ENCODE results near the gene MAP1LC3B2.

Gene MAP1LC3B2

DNA sequence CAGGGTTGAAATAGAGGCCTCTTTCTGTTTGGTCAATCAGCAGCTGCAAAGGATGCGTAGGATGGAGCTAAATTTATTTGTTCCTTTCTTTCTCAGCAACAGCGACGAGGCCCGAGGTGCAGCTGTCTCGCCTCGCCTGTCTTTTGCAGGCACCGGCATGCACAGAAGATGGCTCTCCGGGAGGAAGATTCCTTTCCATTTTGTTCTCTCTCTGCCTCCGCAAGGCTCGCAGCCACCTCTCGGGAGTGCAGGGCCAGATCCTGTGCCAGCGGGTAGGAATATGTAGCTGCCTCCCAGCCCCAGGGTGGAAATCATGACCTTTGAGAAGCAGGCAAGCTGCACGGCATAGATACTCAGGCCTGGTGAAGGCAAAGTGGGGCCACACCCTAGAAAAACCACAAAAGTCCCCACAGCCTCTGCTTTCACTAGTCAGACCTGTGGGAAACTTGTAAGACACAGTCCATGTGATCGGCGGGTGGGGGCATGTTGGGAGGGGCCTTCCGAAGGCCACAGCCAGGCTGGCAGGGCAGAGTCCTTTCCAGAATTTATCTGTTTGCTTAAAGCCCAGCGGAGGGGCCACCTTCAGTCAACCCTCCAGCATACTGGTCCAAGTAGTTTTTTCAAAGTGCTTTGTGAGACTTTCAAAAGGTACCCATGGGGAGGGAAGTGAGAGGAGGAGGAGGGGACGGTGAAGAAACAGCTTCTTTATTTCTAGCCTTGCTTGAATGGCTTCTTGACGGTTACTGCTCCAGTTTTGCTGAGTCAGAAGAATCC lies at the start of gene MAP1LC3B2:
Gene MAP1LC3B2, plus strand, starts transcription at position 220 of the 774 bp plus-strand sequence. CDS start 16,562 bp downstream, outside the sequence.
- DNase-seq: no peak

DNA sequence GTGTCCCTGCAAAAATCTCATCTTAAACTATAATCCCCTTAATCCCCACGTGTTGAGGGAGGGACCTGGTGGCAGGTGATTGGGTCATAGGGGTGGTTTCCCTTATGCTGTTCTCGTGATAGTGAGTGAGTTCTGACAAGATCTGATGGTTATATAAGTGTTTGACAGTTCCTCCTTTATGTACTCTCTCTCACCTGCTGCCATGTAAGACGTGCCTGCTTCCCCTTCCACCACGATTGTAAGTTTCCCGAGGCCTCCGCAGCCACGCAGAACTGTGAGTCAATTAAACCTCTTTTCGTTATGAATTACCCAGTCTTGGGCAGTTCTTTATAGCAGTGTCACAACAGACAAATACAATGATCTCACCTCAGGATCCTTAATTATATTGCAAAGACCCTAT lies 45.2 kb upstream of the MAP1LC3B2 start:
- DNase-seq: no peak

DNA sequence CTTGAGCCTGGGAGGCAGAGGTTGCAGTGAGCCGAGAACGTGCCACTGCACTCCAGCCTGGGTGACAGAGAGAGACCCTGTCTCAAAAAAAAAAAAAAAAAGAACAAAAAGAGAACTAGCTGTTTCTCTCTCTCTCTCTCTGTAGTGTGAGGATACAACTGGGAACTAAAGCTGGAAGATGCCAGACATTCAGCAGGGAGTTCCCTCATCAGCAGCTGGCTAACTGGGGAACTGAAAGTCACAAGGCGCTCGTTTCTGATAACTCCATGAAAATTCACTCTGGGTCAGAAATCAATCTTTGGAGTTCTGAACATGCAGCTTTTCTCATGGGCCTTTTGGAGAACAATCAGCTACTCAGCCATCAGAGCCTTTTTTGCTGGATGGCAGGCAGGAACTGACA lies 43.5 kb upstream of the MAP1LC3B2 start:
- no peak for DNase-seq

DNA sequence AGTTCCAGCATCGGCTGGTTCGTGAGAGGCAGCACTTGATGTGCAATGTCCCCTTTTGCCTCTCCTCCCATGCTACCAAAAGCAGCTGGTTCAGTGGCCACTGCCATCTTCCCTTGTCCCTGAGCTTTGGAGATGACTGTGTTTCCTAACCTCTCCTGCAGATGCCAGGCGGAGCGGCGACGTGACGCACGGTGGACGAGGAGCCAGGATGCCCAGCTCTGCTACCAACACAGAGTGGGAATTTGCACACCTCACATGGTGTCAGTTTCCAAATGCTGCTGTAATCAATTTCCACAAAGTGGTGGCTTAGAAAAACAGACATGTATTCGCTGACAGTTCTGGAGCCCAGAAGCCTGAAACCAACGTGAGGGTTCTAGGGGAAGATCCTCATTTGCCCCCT lies 42.5 kb upstream of the MAP1LC3B2 start:
- DNase-seq: no peak

DNA sequence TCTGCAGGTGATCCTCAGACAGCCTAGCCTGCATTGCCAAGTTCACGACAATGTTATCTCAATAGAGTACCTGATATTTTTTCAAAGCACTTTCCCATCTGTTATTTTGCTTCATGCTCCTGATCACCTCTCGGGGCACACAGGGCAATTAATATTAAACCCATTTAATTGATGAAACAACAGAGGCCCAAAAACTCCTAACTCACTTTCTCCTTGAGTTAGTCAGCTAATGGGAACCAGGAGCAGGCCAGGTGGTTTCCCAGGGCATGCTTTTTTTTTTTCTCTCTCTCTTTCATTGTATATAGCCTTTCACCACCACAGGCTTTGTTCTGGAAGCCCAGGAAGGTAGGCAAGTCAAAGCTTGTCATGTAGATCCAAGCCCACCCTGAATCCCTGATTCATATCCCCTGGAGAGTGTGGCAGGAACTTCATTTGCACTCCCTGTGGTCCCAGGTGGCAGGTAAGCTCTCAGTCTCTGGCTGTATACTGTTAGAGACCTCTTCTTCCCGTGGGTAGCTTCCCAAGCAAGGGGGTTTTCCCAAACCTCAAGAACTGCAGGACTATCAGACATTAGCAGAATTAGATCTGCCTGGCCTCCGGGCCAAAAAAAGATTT lies 41.6 kb upstream of the MAP1LC3B2 start:
- no peak for DNase-seq

DNA sequence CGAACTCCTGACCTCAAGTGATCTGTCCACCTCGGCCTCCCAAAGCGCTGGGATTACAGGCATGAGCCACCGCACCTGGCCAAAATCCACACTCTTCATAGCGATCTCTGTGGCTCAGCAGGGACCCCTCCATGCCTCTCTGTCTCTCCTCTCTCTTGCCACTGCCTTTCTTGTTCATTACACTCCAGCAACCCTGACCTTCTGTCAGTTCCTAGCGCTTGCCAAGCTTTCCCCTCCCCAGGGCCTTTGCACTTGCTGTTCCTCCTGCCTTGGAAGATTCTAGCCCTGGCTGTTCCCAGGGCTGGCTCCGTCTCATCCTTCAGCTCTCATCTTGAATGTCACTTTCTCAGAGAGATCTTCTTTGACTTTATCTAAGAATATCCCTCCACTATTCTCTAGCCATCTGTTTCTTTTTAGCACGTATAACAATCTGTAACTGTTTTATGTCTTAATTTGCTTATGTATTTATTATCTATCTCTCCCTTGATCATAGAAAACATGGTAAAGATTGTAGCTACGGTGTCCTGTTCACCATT lies 38.9 kb upstream of the MAP1LC3B2 start:
- DNase-seq: no peak

DNA sequence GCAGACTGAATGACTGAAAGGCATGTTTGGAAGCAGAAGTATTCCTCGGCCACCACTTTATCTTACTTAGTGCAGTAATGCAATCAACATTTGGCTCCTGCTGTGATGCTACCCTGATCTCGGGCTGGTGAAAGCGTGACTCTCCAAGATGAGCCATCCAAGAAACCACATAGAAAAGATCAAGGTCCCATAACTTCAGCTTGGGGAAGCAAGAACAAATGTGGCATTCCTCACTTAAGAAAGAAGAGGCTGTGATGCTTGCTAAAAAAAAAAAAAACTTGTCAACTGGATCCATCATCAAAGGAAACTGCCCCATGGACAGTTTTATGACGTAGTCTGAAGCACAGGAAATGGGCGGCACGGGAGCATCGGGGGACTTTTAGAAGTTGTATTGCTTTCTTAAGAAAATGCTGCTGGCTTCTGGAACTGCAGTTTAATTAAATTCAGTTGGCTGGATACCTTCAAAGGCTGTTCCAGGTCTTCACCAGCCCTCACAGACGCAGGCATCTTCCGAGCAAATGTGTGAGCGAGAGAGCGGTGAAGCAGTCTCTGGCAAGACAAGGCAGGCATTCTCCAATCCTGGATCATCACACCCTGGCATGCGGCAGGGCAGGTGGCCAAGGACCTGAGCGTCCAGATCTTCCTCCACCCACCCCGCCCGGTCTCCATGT lies 38.2 kb upstream of the MAP1LC3B2 start:
- no peak for DNase-seq

DNA sequence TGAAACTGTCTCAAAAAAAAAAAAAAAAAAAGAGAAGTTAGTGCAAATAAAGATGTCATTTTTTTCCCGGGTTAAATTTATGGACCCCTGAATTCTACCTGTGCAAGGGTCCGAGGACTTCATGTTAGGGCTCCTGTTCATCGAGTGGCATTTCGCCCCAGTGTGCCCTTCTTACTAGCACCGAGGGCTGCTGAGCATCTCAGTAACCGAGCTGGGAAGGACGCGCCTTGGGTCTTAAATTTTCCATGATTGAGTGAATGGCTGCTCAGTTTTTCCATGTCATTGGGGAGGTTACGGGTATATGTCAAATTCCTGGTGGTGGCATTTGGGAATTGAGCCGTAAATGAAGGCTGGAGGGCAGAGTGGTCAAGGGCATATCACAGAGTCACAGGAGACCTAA lies 34.9 kb upstream of the MAP1LC3B2 start:
- no peak for DNase-seq

DNA sequence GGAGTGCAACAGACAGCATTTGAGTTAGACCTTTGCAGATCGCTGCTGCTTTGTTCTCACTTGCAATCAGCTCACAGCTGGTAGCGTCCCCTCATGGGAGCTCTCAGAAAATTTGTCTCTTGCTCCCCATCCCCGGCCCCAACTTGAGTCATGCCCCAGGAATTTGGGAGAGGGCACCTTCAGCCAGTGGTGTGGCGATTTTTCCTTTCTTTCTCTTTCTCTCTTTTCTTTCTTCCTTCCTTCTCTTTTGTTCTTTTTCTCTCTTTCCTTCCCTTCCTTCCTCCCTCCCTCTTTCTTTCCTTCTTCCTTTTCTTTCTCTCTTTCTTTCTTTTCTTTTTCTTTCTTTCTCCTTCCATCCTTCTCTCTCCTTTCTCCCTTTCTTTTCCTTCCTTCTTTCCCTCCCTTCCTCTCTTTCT lies 34.2 kb upstream of the MAP1LC3B2 start:
- DNase-seq: no peak

DNA sequence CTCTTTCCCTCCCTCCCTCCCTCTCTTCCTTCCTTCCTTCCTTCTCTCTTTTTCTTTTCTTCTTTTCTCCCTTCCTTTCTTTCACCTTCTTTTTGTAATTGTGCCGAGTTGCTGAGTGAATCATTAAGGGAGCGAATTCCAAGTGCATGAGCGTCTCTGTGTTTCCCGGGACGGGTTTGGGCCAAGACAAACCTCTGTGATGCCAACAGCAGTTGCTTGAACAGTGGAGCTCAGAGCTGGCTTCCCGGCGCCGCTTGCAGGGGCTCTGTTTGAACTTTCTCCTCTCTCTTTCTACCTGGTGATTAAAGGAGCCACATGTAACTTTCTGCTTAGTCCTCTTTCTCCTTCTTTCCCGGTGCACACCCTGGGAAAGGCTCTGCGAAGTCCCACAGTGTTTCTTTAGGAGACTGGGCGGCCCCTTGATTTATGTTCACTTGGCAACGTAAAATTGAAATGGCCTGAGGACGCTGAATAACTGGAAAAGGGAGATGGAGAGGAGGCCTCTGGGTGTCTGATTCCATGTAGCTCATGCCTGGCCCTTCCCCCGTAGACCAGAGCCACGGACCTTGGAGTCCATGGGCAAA lies 33.7 kb upstream of the MAP1LC3B2 start:
- DNase-seq: no peak

DNA sequence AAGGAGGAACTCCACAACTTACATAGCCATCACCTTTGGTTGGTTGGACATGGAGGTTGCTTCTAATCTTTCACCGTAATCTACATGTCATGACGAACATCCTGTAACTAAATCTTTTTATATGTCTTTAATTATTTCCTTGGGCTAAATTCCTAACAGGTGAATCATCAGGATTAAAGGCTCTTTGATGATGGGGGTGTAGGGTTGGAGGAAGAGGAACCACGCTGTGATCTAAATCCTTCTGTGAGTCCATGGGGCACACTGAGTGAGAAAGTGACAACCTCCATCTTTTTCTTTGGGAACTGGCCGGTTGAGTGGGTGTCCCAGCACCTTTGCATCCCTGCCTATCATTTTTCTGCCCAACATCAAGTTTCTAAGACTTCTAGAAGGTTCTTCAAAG lies 31.1 kb upstream of the MAP1LC3B2 start:
- no peak for DNase-seq

DNA sequence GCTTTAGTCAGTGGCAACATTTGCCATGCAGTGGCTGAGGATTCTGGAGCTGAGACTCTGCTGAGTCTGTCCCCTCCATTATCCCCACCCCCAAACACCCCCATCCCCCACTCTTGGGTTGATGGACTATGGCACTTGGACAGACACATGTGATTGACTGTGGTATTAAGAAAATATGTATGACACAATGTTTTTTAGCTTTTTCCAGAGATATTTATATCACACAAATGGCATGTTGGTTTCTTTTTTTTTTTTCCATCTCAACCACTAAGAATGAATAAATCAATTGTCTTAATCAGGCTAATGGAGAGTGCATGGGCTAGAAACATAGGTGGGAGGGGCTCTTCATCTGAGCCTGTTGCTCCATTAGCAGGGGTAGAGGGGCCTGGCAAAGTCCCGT lies 30.7 kb upstream of the MAP1LC3B2 start:
- no peak for DNase-seq

DNA sequence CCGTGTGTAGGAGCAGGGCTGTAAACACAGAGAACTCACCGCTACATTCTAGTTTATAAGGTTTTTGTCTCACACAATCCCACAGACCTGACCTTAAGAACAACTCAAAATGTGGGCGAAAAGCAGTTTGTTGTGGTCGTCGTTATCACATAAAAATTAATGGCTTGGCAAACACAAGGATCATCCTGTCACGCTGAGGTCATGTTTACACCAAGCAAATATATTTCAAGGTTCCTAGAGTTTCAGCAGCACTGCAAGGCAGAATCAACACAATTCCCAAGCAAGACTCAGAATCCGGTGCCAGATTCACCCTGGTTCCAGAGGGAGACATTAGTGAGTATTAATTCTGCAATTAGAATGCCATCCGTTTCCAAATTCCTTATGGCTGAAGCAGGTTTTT lies 30.1 kb upstream of the MAP1LC3B2 start:
- DNase-seq: no peak

DNA sequence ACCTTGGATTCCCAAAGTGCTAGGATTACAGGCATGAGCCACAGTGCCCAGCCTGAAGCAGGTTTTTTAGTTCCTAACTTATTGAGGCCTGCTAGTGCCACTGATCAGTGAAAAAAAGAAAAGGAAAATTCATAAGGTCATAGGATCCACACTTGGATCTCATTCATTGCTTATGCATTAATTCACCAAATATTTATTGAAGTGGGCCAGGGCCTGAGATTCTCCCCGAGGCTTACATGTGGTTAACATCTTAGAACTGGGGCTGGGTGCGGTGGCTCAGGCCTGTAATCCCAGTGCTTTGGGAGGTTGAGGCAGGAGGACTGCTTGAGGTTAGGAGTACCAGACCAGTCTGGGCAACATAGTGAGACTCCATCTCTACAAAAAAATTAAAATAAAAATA lies 29.5 kb upstream of the MAP1LC3B2 start:
- no peak for DNase-seq

DNA sequence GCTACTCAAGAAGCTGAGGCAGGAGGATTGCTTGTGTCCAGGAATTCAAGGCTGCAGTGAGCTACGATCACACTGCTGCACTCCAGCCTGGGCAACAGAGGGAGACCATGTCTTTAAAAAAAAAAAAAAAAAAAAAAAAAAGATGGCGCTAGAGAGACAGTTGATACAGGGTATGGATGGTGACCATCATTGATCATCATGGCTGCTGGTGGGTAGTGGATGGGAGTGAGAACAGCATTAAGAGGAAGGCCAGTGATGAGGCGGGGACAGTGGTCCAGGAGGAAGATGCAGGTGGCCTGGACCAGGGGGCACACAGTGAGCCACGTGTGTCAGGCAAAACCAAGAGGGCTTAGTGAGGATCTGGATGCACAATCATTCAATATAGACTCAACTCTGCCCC lies 26.8 kb upstream of the MAP1LC3B2 start:
- DNase-seq: no peak

DNA sequence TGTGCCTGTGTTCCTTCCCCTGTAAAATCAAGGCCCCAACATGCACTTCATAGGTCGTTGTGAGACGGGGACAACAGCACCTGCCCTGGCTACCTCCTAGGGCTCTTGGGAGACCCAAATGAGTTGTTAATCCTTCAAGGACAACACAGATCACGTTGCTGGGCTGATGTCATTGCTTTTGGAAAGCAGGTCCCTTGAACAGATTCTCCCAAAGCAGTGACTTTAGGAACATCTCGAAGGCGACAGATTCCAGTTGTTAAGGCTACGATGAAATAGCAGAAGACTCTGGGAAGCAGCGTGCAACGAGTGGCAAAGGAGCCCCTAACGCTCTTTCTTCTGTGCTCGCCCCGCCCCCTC lies 26.2 kb upstream of the MAP1LC3B2 start:
- no peak for DNase-seq

DNA sequence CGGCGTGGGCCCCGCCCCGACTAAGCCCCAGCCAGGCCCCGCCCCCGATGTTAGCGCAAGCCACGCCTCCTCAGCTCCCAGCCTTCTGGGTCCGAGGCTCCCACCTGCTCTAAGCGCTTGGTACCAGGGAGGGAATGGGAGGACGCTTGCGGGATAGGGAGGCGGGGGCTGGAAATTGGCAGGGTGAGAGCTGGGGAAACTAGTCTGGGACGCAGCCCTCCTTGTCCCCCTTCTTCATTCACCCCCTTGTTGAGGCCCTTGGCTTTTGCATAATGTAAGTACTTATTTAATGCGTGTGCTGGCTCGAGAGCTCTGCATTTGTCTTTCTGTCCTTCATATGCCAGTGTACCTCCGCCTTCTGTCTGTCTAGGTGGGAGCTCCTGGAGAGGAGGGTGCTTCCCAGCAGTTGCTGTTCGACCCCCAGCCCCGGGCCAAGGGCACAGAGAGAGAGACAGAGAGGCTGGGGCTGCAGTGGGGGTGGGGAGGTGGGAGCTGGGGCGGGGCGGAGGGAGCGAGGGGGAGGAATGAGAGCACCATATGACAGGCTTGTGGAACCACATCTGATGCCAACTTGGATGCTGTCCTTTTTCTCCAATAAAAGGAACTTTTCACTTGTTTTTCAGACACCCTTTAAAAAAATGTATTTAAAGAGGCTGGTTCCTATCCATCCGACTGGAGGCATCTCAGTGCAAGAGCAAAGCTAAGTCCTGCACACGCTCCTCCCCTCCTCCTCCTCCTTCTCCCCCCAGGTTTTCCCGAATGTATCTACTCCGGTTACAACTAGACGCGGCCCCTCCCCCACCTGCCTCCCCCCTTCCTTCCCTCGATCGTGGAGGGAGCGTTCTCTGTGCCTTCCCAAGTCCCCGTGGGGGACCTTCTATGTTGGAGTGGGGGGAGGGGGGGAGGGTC lies 25.6 kb upstream of the MAP1LC3B2 start:
- peak; percentile 39 for DNase-seq

DNA sequence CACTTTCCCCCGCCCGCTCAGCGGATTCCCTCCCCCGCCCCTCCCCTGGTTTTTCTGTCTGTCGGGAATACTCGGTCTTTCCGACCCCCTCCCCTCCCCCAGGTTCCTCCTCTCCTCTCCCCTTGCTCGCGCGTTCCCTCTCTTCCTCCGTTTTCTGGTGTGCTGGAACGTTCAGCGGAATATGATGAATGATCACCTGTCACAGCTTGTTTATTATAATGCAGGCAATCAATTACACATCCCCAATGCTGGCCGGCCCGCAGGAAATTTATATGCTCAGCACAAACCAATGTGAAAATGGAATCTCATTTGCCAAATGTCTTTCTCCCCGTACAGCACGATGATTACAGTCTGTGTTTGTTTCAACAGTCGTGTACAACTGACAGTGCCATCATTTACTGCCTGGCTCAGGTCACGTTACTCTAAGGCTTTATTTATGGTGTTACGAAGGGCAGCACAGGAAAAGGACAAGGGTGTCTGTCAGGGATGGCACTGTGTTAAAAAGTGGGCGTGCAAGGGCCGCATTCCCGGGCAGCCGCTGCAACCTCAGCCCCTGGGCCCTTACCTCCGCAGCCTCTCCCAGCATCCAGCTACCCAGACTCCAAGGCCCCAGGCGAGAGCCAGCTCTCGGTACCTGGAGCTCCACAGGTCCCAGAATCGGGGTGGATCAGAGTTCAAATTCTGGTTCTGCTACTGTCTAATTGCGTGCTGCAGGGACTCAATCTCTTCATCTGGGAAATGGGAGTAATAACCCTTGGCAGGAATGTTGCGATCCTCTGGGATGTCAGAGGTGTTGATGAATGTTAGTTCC lies 24.7 kb upstream of the MAP1LC3B2 start:
- no peak for DNase-seq

DNA sequence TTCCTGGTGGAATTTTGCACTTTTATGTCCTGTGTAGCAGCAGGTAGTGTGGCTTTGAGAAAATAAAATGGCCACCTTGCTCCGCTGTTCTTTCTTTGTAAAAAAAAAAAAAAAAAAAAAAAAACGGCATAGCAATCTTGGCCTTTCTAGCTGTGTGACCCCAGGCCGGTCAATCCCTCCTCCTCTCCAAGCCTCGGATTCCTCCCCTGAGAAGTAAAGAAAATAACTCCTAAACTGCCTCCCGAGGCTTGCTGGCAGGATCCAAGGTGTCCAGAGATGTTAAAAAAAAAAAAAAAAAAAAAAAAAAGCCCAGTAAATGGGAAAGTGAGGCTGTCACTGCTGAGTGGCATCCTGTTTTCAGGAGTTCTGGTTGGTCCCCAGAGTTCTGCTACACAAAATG lies 23.9 kb upstream of the MAP1LC3B2 start:
- no peak for DNase-seq

DNA sequence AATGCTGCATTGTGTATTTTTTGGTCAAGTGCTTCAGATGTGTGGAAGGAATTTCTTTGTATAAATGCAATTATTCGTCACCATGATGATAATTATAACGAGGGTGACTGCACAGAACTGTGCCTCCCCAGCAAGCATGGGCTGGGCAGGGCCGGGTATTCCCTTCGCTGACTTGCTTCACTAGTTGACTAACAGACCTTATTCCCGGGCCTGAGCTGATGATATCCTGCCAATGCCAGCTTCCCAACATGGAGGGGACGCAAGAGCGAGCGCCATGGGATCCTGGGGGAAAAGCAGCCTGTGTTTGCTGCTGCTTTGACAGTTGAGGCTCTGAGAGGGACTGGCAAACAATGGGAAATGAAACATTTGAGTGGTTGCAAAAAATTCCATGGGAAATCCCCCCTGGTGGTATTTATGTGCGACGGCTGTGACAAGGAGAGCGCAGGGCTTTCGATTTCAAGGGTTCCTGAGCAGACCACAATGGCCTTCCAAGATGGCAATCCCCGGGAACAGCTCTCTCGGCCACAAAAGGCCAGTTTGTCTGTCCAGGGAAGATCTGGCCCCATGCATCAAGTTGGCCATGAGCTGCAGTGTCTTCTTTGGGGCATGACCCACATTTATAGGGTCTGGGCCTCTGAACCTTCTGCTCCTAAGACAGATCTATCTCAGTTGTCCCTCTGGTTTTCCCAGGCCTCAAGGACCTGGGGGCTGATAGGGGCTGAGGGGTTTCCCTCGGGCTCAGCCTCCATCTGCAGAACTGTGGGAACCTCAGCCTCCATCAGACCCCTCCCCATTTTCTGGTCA lies 21.9 kb upstream of the MAP1LC3B2 start:
- no peak for DNase-seq

DNA sequence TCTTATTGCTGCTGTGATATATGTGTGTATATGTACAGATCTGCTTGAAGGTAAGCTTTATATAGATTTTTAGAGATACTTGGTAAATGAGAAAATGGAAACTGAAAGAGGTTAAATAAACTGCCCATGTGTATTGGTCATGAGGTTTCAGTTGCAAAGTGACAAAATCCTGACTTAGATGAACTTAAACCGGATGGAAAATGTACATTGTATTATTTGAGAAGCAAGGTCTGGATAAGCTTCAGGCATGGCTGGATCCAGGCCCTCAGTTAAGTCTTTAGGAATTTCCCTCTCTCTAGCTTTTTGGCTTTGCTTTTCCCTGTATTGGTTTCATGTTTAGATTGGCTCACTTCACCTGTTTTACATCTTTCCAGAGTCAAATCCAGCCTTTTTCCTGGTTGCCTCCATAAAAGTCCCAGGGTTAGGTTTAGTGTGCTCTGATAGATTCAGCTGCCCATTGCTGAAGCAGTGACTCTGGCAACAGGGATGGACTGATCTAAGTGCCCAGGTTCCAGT lies 21.0 kb upstream of the MAP1LC3B2 start:
- no peak for DNase-seq

Measured in NCI-H524 treated with DMSO at 0.1 percent for 48 hours (cell line).